ENCODE data around the gene RNASE1. TPM values are rescaled to one million over a fixed set of nuclear protein-coding genes. Genes with fewer than 3 reads are reported as not detected.
"Not testable (repeated sequence)": the region's sequence is repeated elsewhere in the genome, so short reads cannot be mapped to it uniquely, and the experiment has no call there.

RNASE1 gene
- total and polyA plus RNA-seq, 7 donors, result 80.2 to 192 (median 111) TPM

DNA sequence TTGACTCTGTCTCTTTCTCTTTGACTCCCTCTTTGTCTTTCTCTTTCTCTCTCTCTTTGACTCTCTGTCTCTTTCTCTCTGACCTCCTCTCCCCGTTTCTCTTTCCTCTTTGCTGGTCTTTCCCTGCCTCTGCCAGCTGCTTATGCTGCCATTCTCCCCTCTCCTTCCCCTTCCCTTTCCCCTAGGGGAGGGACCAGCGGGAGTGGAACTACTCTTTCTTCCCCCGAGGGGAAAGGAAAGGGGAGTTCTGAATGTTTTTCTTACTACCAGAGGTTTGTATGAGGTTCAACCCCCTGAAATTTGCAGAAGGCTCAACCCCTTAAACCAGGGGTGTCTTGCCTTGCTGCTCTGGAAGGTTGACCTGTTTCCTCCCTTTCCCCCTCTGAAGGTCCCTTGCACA is 24.7 kb upstream of the RNASE1 start:
- no peaks in the 10 kb centered on the region for H3K27me3 ChIP-seq (ENCODE audit: insufficient read depth in 3 of 3, low read length in 2 of 3)
- no peaks in the 10 kb centered on the region for H3K36me3 ChIP-seq (ENCODE audit: insufficient read depth in 1 of 2, low read depth in 1 of 2)
- DNase-seq (no peak), ATAC-seq (no peak)
- H3K9me3 ChIP-seq, result no peaks in the 10 kb centered on the region
- H3K4me1 ChIP-seq, result no peaks in the 10 kb centered on the region
- TF ChIP-seq, protein P1, sequence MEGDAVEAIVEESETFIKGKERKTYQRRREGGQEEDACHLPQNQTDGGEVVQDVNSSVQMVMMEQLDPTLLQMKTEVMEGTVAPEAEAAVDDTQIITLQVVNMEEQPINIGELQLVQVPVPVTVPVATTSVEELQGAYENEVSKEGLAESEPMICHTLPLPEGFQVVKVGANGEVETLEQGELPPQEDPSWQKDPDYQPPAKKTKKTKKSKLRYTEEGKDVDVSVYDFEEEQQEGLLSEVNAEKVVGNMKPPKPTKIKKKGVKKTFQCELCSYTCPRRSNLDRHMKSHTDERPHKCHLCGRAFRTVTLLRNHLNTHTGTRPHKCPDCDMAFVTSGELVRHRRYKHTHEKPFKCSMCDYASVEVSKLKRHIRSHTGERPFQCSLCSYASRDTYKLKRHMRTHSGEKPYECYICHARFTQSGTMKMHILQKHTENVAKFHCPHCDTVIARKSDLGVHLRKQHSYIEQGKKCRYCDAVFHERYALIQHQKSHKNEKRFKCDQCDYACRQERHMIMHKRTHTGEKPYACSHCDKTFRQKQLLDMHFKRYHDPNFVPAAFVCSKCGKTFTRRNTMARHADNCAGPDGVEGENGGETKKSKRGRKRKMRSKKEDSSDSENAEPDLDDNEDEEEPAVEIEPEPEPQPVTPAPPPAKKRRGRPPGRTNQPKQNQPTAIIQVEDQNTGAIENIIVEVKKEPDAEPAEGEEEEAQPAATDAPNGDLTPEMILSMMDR (IDR thresholded peaks at IDR 0.05), result no peak
- no peak overlapping the region for H3K27ac ChIP-seq
- no peak overlapping the region for H3K4me3 ChIP-seq
- intact Hi-C loops (cut with DNase I), result no loop called here
- WGBS, 3 donors, result 51 to 64% (median 63%) methylated on average over 3 of the region's 3 CpGs

DNA sequence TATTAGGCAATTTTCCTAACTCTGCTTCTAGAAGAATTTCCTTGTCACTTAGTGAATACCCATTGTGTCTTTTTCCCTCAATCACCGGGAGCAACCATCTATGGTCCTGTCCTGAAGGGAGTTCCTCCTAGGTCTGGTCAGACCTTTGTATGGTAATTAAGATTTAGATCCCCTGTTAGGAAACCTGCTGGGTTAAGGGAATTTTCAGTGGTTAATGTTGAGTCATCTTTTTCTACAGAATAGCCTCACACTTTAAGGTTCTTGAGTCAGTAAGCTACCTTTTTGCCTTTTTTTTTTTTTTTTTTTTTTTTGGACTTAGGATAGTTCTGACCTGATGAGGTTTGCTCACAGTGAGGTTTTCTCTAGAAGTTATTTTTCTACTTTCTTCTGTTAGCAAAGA is 24.0 kb upstream of the RNASE1 start:
- H3K27ac ChIP-seq; H3K9me3 ChIP-seq; ATAC-seq; DNase-seq; intact Hi-C loops (cut with DNase I); H3K36me3 ChIP-seq (ENCODE audit: insufficient read depth in 1 of 2, low read depth in 1 of 2); H3K4me3 ChIP-seq; H3K27me3 ChIP-seq (ENCODE audit: insufficient read depth in 3 of 3, low read length in 2 of 3); H3K4me1 ChIP-seq: not testable (repeated sequence)
- WGBS, 3 donors, result 62 to 69% (median 63%) methylated on average over 1 of the region's 1 CpG

DNA sequence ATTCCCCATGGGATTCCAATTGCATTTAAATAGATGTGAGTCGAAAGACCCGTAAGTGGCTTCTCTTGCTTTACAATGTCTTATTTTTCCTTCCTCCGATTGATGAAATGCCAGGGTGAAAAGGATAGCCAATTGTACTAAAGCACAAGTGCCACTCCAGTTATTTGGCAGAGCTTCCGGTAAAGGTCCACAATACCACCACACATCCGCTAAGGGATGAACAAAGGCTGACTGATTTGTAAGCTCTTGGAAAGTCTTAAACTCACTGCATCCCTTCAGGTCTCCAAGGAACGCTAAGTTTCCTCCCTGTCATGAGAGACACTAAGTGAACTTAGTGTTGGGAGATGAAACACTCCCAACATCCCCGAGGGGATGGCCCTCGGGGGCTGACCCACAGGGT is 21.2 kb upstream of the RNASE1 start:
- Histone ChIP-seq H3K4me3 (no peak overlapping the region), H3K36me3 (ENCODE audit: insufficient read depth in 1 of 2, low read depth in 1 of 2) (no peaks in the 10 kb centered on the region), H3K27ac (no peak overlapping the region), H3K4me1 (no peaks in the 10 kb centered on the region), H3K27me3 (ENCODE audit: insufficient read depth in 3 of 3, low read length in 2 of 3) (no peaks in the 10 kb centered on the region), H3K9me3 (no peaks in the 10 kb centered on the region)
- WGBS, 3 donors, result 72 to 92% (median 90%) methylated on average over 8 of the region's 8 CpGs
- DNase-seq (no peak), ATAC-seq (no peak)
- intact Hi-C loops (cut with DNase I), result no loop called here
- TF ChIP-seq, protein P1 (IDR thresholded peaks at IDR 0.05), result no peak

DNA sequence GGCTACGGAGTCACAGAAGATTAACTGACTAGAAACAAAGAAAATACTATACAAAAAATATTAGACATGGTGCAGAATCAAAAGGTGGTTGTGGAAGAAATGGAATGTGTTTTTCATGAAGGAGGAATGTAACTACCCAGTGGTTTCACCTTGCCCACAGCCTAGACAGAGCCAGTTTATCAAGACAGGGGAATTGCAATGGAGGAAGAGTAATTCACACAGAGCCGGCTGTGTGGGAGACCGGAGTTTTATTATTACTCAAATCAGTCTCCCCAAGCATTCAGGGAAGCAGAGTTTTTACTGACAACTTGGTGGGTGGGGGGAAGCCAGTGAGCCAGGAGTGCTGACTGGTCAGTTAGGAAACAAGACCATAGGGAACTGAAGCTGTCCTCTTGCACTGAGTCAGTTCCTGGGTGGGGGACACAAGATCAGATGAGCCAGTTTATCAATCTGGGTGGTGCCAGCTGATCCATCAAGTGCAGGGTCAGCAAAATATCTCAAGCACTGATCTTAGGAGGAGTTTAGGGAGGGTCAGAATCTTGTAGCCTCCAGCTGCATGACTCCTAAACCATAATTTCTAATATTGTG is 19.0 kb upstream of the RNASE1 start:
- H3K36me3 ChIP-seq (ENCODE audit: insufficient read depth in 1 of 2, low read depth in 1 of 2); H3K9me3 ChIP-seq; H3K27me3 ChIP-seq (ENCODE audit: insufficient read depth in 3 of 3, low read length in 2 of 3); intact Hi-C loops (cut with DNase I); H3K27ac ChIP-seq; H3K4me3 ChIP-seq; DNase-seq; H3K4me1 ChIP-seq; ATAC-seq: not testable (repeated sequence)
- WGBS, 3 donors, result 42 to 46% (median 43%) methylated on average over 3 of the region's 3 CpGs

DNA sequence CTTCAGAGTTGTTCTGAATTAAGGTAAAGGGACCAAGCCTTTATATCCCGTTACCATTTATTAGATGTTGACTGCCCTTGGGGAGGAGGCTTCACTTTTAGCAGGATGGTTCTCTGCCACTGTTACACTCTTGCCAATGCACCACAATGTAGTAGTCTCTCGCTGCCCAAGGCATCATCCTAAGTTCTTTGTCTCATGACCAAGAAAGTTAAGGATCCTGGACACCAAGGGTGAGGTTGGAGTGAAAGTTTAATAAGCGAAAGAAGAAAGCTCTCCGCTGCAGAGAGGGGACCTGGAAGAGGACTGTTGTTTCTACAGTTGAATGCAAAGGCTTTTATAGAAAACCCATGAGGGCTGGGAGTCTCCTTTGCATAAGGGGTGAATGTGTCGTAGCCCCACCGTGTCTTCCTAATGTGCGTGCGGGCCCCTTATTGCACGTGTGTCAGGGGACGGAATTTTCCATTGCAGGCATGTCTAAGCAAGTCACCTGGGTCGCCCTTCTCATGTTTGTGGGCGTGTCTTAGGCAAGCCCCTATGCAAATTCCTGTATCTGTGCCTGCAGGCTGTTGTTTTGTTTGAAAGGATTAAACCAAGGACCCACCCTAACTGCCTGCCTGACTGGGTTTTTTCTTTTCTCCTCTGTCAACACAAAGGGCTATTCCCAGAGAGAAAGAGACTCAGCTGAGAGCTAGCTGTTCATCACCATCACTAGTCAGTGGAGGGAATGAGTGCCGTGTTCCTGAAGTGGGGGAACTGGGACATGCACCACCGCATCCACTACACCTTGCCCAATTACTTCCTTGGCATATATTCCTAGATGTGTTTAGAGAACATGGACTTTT is 17.6 kb upstream of the RNASE1 start:
- Histone ChIP-seq H3K4me1 (no peaks in the 10 kb centered on the region), H3K27ac (no peak overlapping the region), H3K4me3 (no peak overlapping the region), H3K27me3 (ENCODE audit: insufficient read depth in 3 of 3, low read length in 2 of 3) (no peaks in the 10 kb centered on the region), H3K9me3 (no peaks in the 10 kb centered on the region), H3K36me3 (ENCODE audit: insufficient read depth in 1 of 2, low read depth in 1 of 2) (no peaks in the 10 kb centered on the region)
- WGBS, 3 donors, result 80 to 85% (median 80%) methylated on average over 14 of the region's 14 CpGs
- DNase-seq (no peak), ATAC-seq (no peak)
- intact Hi-C loops (cut with DNase I), result no loop called here
- TF ChIP-seq, protein P1 (IDR thresholded peaks at IDR 0.05), result no peak
